Measurements from ENCODE around the gene CHURC1.
"Not testable (repeated sequence)": the region's sequence is repeated elsewhere in the genome, so short reads cannot be mapped to it uniquely, and the experiment has no call there.

The CHURC1 gene

GRCh38 chr14:64912261-64912660 is 2.0 kb upstream of the CHURC1 start:
- no peak for DNase-seq

- DNase-seq: not testable (repeated sequence)
Observed at GRCh38 chr14:64913477-64913876, 778 bp upstream of the CHURC1 start.

- no peak for DNase-seq
Observed at GRCh38 chr14:64915029-64915424, 772 bp downstream of the CHURC1 start.

- no peak for DNase-seq
Observed at GRCh38 chr14:64915797-64916196, 1.5 kb downstream of the CHURC1 start.

- DNase-seq: no peak
Observed at GRCh38 chr14:64918216-64918615, 4.0 kb downstream of the CHURC1 start.

- no peak for DNase-seq
Observed at GRCh38 chr14:64919215-64919614, 5.0 kb downstream of the CHURC1 start.

- DNase-seq: no peak
Observed at GRCh38 chr14:64919618-64920017, 5.4 kb downstream of the CHURC1 start.

GRCh38 chr14:64920465-64920864 is 6.2 kb downstream of the CHURC1 start:
- no peak for DNase-seq

GRCh38 chr14:64923015-64923414 is 8.8 kb downstream of the CHURC1 start:
- DNase-seq: no peak

- no peak for DNase-seq
Observed at GRCh38 chr14:64926398-64926995, 12.2 kb downstream of the CHURC1 start.

- DNase-seq: no peak
Observed at GRCh38 chr14:64927031-64927430, 12.8 kb downstream of the CHURC1 start.

- no peak for DNase-seq
Observed at GRCh38 chr14:64928239-64929013, 14.2 kb downstream of the CHURC1 start.

- DNase-seq: no peak
Observed at GRCh38 chr14:64929014-64929359, 14.7 kb downstream of the CHURC1 start.

GRCh38 chr14:64930085-64930843 is 16.0 kb downstream of the CHURC1 start:
- DNase-seq: no peak

GRCh38 chr14:64931123-64931522 is 16.9 kb downstream of the CHURC1 start:
- no peak for DNase-seq

GRCh38 chr14:64932231-64932630 is 18.0 kb downstream of the CHURC1 start:
- DNase-seq: no peak

- DNase-seq: no peak
Observed at GRCh38 chr14:64934338-64934929, 20.2 kb downstream of the CHURC1 start.

GRCh38 chr14:64935508-64935907 is 21.3 kb downstream of the CHURC1 start:
- DNase-seq: no peak

- no peak for DNase-seq
Observed at GRCh38 chr14:64937171-64937820, 23.0 kb downstream of the CHURC1 start.

GRCh38 chr14:64937821-64938193 is 23.6 kb downstream of the CHURC1 start:
- no peak for DNase-seq

GRCh38 chr14:64938972-64939816 is 24.9 kb downstream of the CHURC1 start:
- no peak for DNase-seq

GRCh38 chr14:64939817-64940190 is 25.5 kb downstream of the CHURC1 start:
- no peak for DNase-seq
